ENCODE measurements around the gene ARL14. TPM values are rescaled to one million over a fixed set of nuclear protein-coding genes. Genes with fewer than 3 reads are reported as not detected.

Gene ARL14
- total RNA-seq, 1 donor from 2014 or later = not detected

DNA sequence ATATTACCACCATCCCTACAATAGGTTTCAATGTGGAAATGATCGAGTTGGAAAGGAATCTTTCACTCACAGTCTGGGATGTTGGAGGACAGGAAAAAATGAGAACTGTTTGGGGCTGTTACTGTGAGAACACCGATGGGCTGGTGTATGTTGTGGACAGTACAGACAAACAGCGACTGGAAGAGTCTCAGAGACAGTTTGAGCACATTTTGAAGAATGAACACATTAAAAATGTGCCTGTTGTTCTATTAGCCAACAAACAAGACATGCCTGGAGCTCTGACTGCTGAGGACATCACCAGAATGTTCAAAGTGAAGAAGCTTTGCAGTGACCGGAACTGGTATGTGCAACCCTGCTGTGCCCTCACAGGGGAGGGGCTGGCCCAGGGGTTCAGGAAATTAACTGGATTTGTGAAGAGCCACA lies 510 bp downstream of the ARL14 start:
- peak; percentile 44 for DNase-seq (ENCODE audit: low spot score)
- Histone ChIP-seq H3K9me3 (ENCODE audit: low read depth) (no peaks in the 10 kb centered on the region), H3K4me3 (no peak overlapping the region), H3K79me2 (ENCODE audit: low read depth) (no peaks in the 10 kb centered on the region), H3K27ac (no peak overlapping the region), H3K4me2 (no peak overlapping the region), H2AFZ (replicated peaks) (peak overlapping the region; percentile 65), H4K20me1 (ENCODE audit: low read depth) (no peaks in the 10 kb centered on the region), H3K9ac (no peak overlapping the region), H3K4me1 (peaks cover 12% of the 10 kb centered on the region), H3K36me3 (no peaks in the 10 kb centered on the region), H3K27me3 (no peaks in the 10 kb centered on the region), H3F3A (ENCODE audit: low read depth) (no peaks in the 10 kb centered on the region)
- TF ChIP-seq EZH2phosphoT487 (IDR thresholded peaks at IDR 0.05) = no peak
- TF ChIP-seq, protein P1, sequence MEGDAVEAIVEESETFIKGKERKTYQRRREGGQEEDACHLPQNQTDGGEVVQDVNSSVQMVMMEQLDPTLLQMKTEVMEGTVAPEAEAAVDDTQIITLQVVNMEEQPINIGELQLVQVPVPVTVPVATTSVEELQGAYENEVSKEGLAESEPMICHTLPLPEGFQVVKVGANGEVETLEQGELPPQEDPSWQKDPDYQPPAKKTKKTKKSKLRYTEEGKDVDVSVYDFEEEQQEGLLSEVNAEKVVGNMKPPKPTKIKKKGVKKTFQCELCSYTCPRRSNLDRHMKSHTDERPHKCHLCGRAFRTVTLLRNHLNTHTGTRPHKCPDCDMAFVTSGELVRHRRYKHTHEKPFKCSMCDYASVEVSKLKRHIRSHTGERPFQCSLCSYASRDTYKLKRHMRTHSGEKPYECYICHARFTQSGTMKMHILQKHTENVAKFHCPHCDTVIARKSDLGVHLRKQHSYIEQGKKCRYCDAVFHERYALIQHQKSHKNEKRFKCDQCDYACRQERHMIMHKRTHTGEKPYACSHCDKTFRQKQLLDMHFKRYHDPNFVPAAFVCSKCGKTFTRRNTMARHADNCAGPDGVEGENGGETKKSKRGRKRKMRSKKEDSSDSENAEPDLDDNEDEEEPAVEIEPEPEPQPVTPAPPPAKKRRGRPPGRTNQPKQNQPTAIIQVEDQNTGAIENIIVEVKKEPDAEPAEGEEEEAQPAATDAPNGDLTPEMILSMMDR (IDR thresholded peaks at IDR 0.05) = no peak
- no peak for TF ChIP-seq EZH2 (IDR thresholded peaks at IDR 0.05)
- no peaks in the 10 kb centered on the region for H3K9me3 Mint-ChIP-seq
- H3K27ac Mint-ChIP-seq = peak overlapping the region; percentile 76
- peaks cover 22% of the 10 kb centered on the region for H3K4me1 Mint-ChIP-seq
- no peaks in the 10 kb centered on the region for H3K36me3 Mint-ChIP-seq
- no peaks in the 10 kb centered on the region for H3K27me3 Mint-ChIP-seq (ENCODE audit: insufficient read depth, low read depth)
- H3K4me3 Mint-ChIP-seq = peak overlapping the region; percentile 31

DNA sequence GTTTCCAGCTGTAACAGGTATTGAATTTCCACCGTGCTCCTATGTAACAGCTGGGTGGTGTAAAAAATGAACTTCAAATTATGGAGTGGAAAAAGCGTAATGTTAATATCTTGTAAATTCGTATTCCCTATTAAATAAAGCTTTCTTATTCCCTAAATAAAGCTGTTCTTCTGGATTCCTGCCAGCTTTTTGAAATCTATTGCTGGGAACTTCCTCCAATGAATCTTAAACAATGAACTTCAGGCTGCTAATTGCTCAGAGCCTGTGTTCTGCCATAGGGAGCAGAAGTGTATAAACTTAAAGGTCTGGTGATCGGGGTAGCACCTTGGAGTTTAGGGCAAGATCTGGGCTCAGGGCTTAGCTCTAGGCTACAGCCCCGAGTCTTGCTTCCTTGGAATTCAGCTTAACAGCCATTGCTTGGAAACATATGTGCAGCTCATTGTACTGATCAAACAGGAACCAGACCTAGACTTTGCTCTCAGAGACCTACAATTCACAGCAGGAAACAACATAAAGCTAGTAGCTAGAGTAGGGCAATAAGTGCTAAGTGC lies 1.4 kb downstream of the ARL14 start:
- Histone ChIP-seq H3K36me3 (no peaks in the 10 kb centered on the region), H3K4me1 (peaks cover 12% of the 10 kb centered on the region), H3K9me3 (ENCODE audit: low read depth) (no peaks in the 10 kb centered on the region), H3K27me3 (no peaks in the 10 kb centered on the region), H3K9ac (no peak overlapping the region), H3K4me2 (no peak overlapping the region), H3F3A (ENCODE audit: low read depth) (no peaks in the 10 kb centered on the region), H3K4me3 (no peak overlapping the region), H3K79me2 (ENCODE audit: low read depth) (no peaks in the 10 kb centered on the region), H2AFZ (replicated peaks) (no peak overlapping the region), H4K20me1 (ENCODE audit: low read depth) (no peaks in the 10 kb centered on the region), H3K27ac (no peak overlapping the region)
- no peaks in the 10 kb centered on the region for H3K27me3 Mint-ChIP-seq (ENCODE audit: insufficient read depth, low read depth)
- no peak for DNase-seq (ENCODE audit: low spot score)
- TF ChIP-seq EZH2 (IDR thresholded peaks at IDR 0.05) (no peak), EZH2phosphoT487 (IDR thresholded peaks at IDR 0.05) (no peak)
- TF ChIP-seq, protein P1 (IDR thresholded peaks at IDR 0.05) = no peak
- peaks cover 22% of the 10 kb centered on the region for H3K4me1 Mint-ChIP-seq
- H3K4me3 Mint-ChIP-seq = no peak overlapping the region
- no peaks in the 10 kb centered on the region for H3K36me3 Mint-ChIP-seq
- peaks cover 2% of the 10 kb centered on the region for H3K9me3 Mint-ChIP-seq
- H3K27ac Mint-ChIP-seq = no peak overlapping the region

GRCh38 chr3:160684368-160684740 lies 7.4 kb downstream of the ARL14 start:
- no peaks in the 10 kb centered on the region for H3K9me3 ChIP-seq (ENCODE audit: low read depth)
- H3K36me3 Mint-ChIP-seq = no peaks in the 10 kb centered on the region
- TF ChIP-seq, protein P1 (IDR thresholded peaks at IDR 0.05) = no peak
- no peak for TF ChIP-seq EZH2 (IDR thresholded peaks at IDR 0.05)
- no peak for TF ChIP-seq EZH2phosphoT487 (IDR thresholded peaks at IDR 0.05)
- H3K27me3 ChIP-seq = no peaks in the 10 kb centered on the region
- no peaks in the 10 kb centered on the region for H3K4me1 ChIP-seq
- H3K4me3 Mint-ChIP-seq = no peak overlapping the region
- H3K36me3 ChIP-seq = no peaks in the 10 kb centered on the region
- DNase-seq (ENCODE audit: low spot score) = no peak
- H3K9ac ChIP-seq = no peak overlapping the region
- H3F3A ChIP-seq (ENCODE audit: low read depth) = no peaks in the 10 kb centered on the region
- H3K27ac ChIP-seq = no peak overlapping the region
- H3K4me3 ChIP-seq = no peak overlapping the region
- H3K27me3 Mint-ChIP-seq (ENCODE audit: insufficient read depth, low read depth) = no peaks in the 10 kb centered on the region
- H3K4me2 ChIP-seq = no peak overlapping the region
- H3K79me2 ChIP-seq (ENCODE audit: low read depth) = no peaks in the 10 kb centered on the region
- H3K9me3 Mint-ChIP-seq = peaks cover 2% of the 10 kb centered on the region
- peaks cover 10% of the 10 kb centered on the region for H3K4me1 Mint-ChIP-seq
- H2AFZ ChIP-seq (replicated peaks) = no peak overlapping the region
- H3K27ac Mint-ChIP-seq = no peak overlapping the region
- H4K20me1 ChIP-seq (ENCODE audit: low read depth) = no peaks in the 10 kb centered on the region
